ENCODE measurements around the gene SLC28A1. TPM values are rescaled to one million over a fixed set of nuclear protein-coding genes. Genes with fewer than 3 reads are reported as not detected.

SLC28A1 gene
- total and polyA plus RNA-seq, 2 experiments from 2014 or later = 2.5 to 3.0 TPM

DNA sequence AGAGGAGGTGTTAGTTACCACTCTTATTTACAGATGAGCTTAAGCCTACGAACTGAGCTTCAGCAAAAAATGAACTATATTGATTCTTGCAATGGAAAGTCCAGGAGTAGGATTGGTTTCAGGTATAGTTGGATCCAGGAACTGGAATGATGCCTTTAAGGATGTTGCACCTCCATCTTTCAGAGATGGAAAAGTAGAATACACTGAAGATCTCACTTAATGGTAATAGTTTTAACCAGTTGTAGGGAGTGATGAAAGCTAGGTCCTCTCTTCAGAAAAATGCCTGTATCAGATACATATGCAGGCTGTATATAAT lies 2.5 kb downstream of the SLC28A1 start:
- Histone ChIP-seq H3K36me3 (replicated peaks; ENCODE audit: insufficient read depth, low read depth) (no peaks in the 10 kb centered on the region), H3K79me2 (no peaks in the 10 kb centered on the region), H4K20me1 (ENCODE audit: insufficient read depth, poor library complexity, severe bottlenecking) (no peaks in the 10 kb centered on the region), H3K27ac (peak overlapping the region; percentile 22), H3K9me2 (replicated peaks; ENCODE audit: insufficient read depth) (no peaks in the 10 kb centered on the region), H3K27me3 (no peaks in the 10 kb centered on the region), H2AFZ (no peak overlapping the region), H3K4me3 (no peak overlapping the region), H3K9me3 (ENCODE audit: low read depth) (no peaks in the 10 kb centered on the region), H3K4me1 (ENCODE audit: insufficient read depth) (peaks cover 8% of the 10 kb centered on the region), H3K4me2 (no peak overlapping the region)
- no peak for TF ChIP-seq EZH2phosphoT487 (IDR thresholded peaks at IDR 0.05; ENCODE audit: low read depth, severe bottlenecking, unreplicated experiment)
- 67% methylated on average over 1 of the region's 1 CpG for WGBS (ENCODE audit: low lambda C conversion rate, missing lambda C conversion rate)
- no peak for DNase-seq (ENCODE audit: low spot score)

- Histone ChIP-seq H3K4me1 (ENCODE audit: insufficient read depth) (peaks cover 8% of the 10 kb centered on the region), H4K20me1 (ENCODE audit: insufficient read depth, poor library complexity, severe bottlenecking) (no peaks in the 10 kb centered on the region), H3K79me2 (no peaks in the 10 kb centered on the region), H2AFZ (no peak overlapping the region), H3K4me3 (no peak overlapping the region), H3K27me3 (no peaks in the 10 kb centered on the region), H3K36me3 (replicated peaks; ENCODE audit: insufficient read depth, low read depth) (no peaks in the 10 kb centered on the region), H3K27ac (no peak overlapping the region), H3K9me2 (replicated peaks; ENCODE audit: insufficient read depth) (no peaks in the 10 kb centered on the region), H3K9me3 (ENCODE audit: low read depth) (no peaks in the 10 kb centered on the region), H3K4me2 (no peak overlapping the region)
- WGBS (ENCODE audit: low lambda C conversion rate, missing lambda C conversion rate) = 60% methylated on average over 4 of the region's 4 CpGs
- no peak for DNase-seq (ENCODE audit: low spot score)
- TF ChIP-seq EZH2phosphoT487 (IDR thresholded peaks at IDR 0.05; ENCODE audit: low read depth, severe bottlenecking, unreplicated experiment) (no peak), CTCF (IDR thresholded peaks at IDR 0.05; ENCODE audit: poor library complexity) (no peak), EZH2 (IDR thresholded peaks at IDR 0.05; ENCODE audit: borderline replicate concordance) (no peak)
These were observed 3.5 kb downstream of the SLC28A1 start for GRCh38 chr15:84887938-84888337.

DNA sequence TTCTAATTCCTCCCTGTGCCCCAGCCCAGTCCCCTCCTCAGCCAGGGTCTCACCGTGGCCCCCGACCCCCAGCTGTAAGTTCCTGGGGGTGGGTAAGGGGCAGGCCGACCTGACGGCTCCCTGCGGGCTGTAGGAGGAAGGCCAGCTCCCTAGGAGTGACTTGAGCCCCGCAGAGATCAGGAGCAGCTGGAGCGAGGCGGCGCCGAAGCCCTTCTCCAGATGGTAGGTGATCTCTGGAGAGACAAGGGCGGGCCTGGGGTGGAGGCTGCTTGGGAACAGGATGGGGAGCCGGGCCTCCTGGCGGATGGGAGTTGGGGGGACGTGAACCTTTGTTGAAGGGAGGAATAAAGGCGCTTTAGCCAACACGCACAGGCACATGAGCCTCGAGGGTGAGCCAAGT lies 4.2 kb downstream of the SLC28A1 start:
- Histone ChIP-seq H3K27ac (no peak overlapping the region), H3K79me2 (no peaks in the 10 kb centered on the region), H3K27me3 (no peaks in the 10 kb centered on the region), H3K4me3 (no peak overlapping the region), H3K4me1 (ENCODE audit: insufficient read depth) (peaks cover 8% of the 10 kb centered on the region), H2AFZ (no peak overlapping the region), H3K4me2 (no peak overlapping the region), H3K9me2 (replicated peaks; ENCODE audit: insufficient read depth) (no peaks in the 10 kb centered on the region), H3K9me3 (ENCODE audit: low read depth) (no peaks in the 10 kb centered on the region), H4K20me1 (ENCODE audit: insufficient read depth, poor library complexity, severe bottlenecking) (no peaks in the 10 kb centered on the region), H3K36me3 (replicated peaks; ENCODE audit: insufficient read depth, low read depth) (no peaks in the 10 kb centered on the region)
- no peak for DNase-seq (ENCODE audit: low spot score)
- TF ChIP-seq CTCF (IDR thresholded peaks at IDR 0.05; ENCODE audit: poor library complexity) = no peak
- no peak for TF ChIP-seq EZH2 (IDR thresholded peaks at IDR 0.05; ENCODE audit: borderline replicate concordance)
- no peak for TF ChIP-seq EZH2phosphoT487 (IDR thresholded peaks at IDR 0.05; ENCODE audit: low read depth, severe bottlenecking, unreplicated experiment)
- 83% methylated on average over 17 of the region's 17 CpGs for WGBS (ENCODE audit: low lambda C conversion rate, missing lambda C conversion rate)

- DNase-seq (ENCODE audit: low spot score) = no peak
- H3K79me2 ChIP-seq = no peaks in the 10 kb centered on the region
- WGBS (ENCODE audit: low lambda C conversion rate, missing lambda C conversion rate) = 79% methylated on average over 7 of the region's 8 CpGs
- no peaks in the 10 kb centered on the region for H3K27me3 ChIP-seq
- H3K4me2 ChIP-seq = no peak overlapping the region
- H3K9me3 ChIP-seq (ENCODE audit: low read depth) = no peaks in the 10 kb centered on the region
- H3K4me1 ChIP-seq (ENCODE audit: insufficient read depth) = peaks cover 3% of the 10 kb centered on the region
- H3K9me2 ChIP-seq (replicated peaks; ENCODE audit: insufficient read depth) = no peaks in the 10 kb centered on the region
- H3K4me3 ChIP-seq = no peak overlapping the region
- TF ChIP-seq EZH2 (IDR thresholded peaks at IDR 0.05; ENCODE audit: borderline replicate concordance) (no peak), CTCF (IDR thresholded peaks at IDR 0.05; ENCODE audit: poor library complexity) (no peak), EZH2phosphoT487 (IDR thresholded peaks at IDR 0.05; ENCODE audit: low read depth, severe bottlenecking, unreplicated experiment) (no peak)
- H3K27ac ChIP-seq = no peak overlapping the region
- H3K36me3 ChIP-seq (replicated peaks; ENCODE audit: insufficient read depth, low read depth) = no peaks in the 10 kb centered on the region
- H4K20me1 ChIP-seq (ENCODE audit: insufficient read depth, poor library complexity, severe bottlenecking) = no peaks in the 10 kb centered on the region
- H2AFZ ChIP-seq = no peak overlapping the region
These were observed 5.0 kb downstream of the SLC28A1 start for GRCh38 chr15:84889313-84889990.

All from hepatocyte (in vitro differentiated cells).